Activated CD8-positive, alpha-beta memory T cell treated with anti-CD3 and anti-CD28 coated beads for 1 hour (primary cell): ENCODE measurements around the gene AQP12A.

ENCODE experiments used
- DNase-seq, 2 donors: peaks; one replicate each; pipeline ENCODE4 v3.0.0-alpha.2; 2020; ENCODE audit warnings: low read depth in 1 of 2; ENCODE audit errors: extremely low read depth in 1 of 2

AQP12A gene

GRCh38 chr2:240722376-240722775, 30.7 kb downstream of the AQP12A start:
- no peak for DNase-seq

DNA sequence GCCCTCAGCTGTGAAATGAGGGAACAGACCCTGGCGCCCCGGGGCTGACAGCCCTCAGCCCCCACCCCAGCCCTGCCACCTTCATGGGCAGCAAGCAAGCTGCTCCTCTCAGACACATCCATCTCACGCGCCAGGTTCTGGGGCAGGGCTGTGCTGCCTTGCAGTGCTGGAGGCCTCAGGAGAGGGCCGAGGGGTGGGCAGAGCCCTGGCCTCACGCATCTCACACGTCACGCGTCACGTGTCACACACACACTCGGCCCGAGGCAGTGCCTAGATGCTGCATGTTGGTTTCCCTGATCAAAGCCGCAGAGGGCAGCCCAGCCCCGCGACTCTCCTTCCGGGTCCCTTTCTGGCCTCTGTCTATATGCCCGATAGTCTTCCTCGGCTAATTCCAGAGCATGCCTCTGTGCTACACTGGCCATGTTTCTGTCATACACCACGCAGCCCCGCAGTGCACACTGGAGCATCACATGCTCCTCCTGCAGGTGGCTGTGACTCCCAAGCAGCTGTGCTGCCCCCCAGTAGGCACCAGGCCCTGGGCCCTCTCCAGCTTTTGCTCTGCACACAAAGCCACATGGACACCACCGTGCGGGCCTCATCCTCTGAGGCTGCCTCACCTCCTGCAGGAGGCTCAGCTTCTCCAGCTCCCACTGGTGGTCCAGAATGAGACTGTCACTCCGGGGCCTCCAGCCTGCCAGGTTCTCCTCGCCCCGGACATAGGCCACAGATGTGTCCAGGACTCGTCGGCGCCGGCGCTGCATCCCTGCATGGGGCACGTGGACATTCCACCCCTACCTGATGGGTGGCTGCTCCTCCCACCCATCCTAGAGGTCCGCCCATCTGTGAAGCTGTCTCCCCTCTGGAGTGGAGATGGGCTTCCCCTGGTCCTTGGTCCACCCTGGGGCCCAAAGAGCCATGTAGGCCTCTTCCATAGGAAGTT, 31.4 kb downstream of the AQP12A start:
- DNase-seq, result no peak

DNA sequence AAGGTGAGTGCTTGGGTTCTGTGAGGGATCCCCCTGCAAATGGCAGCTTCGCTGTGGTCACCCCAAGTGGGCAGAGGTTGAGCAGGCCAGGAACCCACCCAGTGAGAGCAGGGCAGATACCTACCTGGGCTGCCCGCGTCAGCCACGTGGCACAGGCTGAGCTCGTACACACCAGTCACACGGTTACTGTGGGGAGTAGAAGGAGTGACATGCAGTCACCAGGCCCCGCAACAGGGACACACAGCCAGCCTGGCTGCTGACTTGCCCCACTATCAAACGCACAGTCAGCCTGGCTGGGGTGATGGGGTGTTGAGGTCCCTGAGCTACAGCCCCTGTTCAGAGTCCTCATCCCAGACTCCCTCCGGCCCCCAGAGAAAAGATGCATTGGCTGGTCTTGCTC, 32.2 kb downstream of the AQP12A start:
- no peak for DNase-seq

DNA sequence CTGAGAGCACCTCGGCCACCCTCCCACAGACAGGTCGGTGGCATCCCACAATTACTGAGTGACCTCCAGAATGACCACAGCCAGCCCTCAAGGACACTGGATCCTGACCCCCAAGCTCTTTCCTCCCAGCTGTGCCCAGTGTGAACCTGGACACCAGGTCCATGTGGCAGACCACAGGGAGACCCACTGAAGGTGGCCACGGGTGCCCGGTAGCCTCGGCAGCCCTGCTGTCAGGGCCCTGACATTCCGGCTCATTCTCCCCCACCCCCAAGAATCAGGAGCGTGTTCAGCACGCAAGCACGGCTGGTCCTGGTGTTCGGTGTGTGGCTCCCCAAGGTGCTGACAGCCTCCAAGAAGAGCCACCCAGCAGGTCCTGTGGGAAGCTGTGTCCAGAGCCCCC, 32.8 kb downstream of the AQP12A start:
- DNase-seq, result no peak

DNA sequence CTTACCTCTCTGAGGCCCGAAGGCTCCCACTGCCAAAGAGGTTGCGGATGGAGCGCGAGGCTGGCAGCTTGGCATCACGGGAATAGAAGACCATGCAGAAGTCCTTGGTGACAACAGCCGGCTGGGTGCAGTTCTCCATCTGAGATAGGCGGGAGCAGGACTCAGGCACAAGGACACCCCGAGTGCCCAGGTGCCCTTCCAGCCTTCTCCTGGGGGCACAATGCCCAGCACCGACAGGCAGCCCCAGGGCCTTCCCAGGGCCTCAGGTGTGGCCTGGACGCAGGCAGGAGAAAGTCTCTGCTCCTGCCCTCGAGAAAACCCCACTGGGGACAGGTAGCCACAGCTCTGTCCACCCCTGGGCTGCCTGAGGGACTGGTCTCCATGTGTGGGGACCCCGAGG, 33.6 kb downstream of the AQP12A start:
- DNase-seq, result no peak

DNA sequence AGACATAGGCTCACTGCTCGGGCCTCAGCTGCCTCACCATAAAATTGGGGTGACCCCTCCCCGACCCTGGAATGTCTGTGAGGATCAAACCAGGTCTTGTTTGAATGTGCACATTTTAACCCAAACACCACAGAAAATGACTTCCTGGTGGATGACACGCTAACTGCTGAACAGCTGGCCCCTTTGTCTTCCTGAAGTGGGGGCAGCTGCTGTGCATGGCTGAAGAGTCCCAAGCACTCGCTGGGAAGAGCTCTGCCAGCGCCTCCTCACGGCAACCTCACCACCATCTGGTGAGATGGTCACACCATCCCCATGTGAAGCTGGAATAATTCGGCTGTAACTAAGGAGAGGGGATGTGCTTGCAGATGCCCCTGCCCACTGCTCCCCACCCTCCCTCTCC, 34.0 kb downstream of the AQP12A start:
- DNase-seq, result no peak

- DNase-seq, result no peak
Observed at GRCh38 chr2:240726876-240727275, 35.2 kb downstream of the AQP12A start.

DNA sequence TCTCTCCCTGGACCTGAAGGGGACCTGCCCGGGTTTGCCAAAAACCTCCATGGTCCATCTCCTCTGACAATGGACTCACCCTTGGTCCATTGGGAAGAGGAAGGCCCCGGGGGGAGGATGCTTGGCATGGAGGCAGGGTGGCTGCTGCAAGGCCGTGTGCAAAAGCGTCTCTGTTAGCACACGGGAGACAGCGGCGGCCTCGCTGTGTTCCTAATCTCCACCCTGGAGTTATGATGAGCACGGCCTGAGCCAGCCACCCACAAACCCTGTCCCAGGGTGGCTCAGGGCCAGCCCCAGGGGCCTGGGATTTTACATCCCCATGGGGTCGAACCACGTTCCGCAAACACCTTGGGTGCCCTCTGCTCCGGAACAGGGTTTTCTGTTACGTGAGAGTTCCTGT, 35.8 kb downstream of the AQP12A start:
- no peak for DNase-seq

DNA sequence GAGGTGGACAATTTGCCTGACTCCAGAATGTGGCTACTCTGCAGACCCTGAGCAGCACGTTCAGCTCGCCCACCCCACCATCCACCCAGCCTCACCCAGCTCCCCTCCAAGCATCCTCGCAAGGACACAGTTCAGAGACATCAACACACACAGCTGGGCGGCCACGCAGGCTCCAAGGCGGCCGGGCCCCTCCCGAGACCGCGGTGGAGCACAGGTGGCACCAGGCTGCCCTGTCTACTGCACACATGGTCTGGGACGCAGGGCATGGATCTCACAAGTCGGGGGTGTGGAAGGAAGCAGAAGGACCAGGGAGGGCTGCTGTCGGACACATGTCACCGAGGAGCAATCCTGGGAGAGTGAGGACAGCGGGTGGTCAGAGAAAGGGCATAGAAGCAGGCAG, 36.2 kb downstream of the AQP12A start:
- no peak for DNase-seq

DNA sequence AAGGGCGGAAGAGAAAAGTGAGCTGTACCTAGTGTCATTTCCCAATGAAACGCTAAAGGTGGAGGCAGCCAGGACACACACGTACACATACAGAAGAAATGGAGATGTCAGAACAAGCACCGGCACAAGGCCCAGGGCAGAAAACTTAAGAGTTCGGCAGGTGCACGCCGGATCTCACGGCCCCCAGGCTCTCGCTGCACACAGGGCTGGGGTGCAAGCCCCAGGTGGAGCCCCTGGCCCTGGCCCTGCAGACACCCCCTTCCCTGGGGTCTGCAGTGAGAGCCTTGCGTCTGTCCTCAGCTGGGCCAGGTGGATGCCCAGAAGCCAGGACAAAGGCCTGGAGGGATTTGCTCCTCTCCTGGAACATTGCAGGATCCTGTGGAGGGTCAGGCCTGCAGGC, 36.7 kb downstream of the AQP12A start:
- DNase-seq, result no peak

- DNase-seq, result no peak
Observed at GRCh38 chr2:240728827-240729226, 37.2 kb downstream of the AQP12A start.

DNA sequence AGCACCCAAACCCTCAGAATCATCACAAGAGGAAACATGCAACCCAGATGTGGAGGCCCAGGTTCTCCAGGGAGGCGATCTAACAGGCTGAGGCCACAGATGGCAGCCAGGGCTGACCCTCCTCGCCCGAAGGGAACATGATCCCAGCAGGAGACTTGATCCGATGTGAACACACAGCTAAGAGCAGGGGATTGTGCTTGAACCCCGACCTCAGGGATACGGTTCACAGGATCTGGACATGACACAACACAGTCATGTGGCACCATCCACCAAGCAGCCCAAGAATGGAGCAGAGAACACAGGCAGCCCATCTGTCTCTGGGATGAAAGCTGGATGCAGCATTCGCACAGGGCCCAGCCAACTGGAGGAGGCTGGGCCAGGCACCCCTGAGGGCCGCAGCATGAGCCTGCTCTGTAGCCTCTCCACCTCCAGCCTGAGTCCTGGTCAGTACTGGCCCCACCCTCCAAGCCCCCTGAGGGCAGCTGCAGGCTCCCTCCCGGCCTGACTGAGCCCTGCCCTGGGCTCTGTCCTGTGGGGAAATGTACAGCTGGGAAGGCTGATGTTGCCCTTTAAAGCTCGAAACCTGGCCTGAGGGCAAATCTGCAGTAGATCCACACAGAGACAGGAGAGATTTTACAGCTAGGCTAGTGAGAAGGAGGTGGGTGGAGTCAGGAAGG, 39.0 kb downstream of the AQP12A start:
- DNase-seq, result no peak

DNA sequence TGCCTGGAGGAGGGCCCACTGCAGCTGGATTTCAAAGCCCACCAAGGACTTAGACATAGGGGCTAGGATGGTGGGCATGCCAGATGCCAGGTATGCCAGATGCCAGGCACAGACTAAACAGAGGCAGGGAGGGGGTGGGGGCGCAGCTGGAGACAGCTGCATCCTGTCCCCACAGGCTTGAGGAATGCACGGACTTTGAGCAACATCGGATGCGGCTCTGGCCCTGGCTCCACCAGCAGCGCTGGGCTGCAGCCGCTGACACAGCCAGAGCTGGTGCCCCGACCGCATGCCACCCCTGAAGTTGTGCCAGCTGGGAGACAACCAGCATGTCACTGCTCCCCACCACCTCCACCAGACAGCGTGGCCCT, 39.5 kb downstream of the AQP12A start:
- DNase-seq, result no peak

DNA sequence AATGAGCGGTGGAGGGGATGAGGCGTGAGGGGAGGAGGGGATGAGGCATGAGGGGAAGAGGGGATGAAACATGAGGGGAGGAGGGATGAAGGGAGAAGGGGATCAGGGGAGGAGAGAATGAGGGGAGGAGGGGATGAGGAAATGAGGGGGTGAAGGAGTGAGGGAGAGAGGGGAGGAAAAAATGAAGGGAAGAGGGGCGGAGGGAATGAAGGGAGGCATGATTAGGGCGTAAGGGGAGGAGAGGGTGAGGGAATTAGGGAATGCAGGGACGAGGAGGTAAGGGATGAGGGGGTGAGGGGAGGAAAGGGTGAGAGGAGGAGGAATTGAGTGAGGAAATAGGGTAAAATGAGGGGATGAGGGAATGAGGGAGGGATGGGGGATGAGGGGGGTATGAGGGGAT, 40.5 kb downstream of the AQP12A start:
- no peak for DNase-seq

DNA sequence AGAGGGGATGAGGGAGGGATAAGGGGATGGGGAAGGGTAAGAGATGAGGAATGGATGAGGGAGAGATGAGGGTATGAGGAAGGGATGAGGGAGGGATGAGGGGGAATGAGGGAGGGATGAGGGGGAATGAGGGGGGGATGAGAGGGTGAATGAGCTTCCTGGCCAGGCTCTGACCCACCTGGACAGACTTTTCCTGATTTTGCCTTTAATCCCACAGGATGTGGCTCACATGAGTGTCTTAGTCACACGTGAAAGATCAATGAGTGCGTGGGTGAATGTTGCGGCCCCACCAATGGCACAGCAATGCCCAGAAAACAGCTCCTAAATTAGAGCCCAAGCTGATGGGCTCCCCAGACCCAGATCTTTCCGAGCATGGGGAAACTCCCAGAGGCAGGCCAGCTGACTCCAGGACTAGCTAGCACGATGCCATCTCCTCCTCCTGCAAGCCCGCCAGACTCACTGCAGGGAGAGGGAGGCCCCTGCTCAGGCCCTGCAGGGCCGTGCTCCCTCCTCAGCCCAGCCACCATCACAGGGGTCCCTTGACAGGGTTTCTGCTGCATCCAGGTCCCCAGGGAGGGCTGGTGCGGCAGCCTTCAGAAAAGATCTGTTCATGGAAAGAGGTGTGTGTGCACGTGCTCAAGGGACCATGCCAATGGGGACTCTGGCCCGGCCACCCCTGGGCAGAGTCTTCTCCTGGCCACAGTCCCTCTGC, 41.4 kb downstream of the AQP12A start:
- DNase-seq, result no peak

DNA sequence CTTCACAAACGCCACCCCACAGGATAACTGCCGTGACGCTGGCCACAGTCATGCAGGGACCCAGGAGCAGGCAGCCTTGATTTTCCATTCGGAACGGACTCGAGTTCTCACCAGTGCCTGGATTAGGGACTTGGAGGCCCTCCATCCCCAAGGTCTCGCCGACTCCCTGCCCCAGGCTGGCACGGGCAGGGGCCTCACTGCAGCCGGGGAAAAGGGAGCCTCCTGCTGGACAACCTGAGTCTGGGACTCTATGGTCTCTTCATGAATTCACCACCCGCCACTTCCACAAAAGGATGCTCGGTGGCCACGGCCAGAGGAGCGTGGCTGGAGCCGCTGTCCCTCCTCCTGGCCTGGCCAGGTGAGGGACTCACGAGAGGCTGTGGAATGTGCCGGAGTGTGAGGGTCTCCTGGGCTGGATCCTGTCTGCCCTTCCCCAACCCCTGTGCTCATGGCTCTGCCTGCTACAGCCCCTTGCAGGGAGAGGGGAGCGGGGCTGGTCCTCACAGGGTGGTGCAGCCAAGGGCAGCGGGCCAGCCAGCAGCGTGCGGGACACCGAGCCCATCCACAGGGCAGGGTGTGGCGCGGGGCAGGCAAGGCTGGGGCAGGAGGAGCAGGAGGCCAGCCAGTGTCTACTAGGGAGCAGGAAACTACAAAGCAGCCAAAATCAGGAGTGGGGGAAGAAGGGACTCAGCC, 42.3 kb downstream of the AQP12A start:
- DNase-seq, result no peak

DNA sequence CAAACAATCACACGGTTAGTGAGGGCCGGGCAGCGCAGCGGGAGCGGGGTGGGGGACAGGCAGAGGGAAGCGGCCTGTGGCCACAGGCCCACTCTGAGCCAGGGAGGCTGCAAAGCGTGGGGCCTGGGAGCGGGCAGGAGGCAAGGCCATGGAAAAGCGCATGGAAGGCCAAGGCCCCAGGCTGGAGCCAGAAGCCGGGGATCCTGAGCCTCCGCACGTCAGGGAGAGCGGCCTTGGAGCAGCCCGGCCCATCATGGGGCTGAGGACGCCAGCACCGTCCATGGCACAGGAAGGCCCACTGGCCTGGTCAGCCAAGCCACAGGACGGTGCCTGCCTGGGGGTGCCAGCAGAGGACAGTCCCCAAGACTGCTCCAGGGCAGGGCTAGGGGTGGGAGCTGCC, 43.1 kb downstream of the AQP12A start:
- no peak for DNase-seq

DNA sequence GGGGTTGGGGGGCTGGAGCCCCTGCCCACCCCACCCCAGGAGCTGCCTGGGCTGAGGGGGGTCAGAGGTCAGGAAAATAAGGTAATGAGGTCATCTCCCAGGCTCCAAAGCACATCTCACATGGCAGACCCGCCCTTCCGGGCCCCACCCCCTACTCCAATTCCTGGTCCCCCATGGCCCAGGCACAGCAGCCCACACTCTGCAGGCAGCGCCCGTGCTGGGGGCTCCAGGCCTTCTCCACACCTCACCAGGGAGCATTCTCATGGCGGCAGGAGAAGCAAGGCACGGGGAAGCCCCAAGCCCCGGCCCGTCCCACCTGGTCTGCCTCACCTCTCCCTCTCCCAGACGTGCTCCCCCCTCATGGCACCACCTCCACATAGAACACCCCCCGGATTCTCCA, 43.8 kb downstream of the AQP12A start:
- no peak for DNase-seq

- no peak for DNase-seq
Observed at GRCh38 chr2:240736281-240737250, 44.9 kb downstream of the AQP12A start.

DNA sequence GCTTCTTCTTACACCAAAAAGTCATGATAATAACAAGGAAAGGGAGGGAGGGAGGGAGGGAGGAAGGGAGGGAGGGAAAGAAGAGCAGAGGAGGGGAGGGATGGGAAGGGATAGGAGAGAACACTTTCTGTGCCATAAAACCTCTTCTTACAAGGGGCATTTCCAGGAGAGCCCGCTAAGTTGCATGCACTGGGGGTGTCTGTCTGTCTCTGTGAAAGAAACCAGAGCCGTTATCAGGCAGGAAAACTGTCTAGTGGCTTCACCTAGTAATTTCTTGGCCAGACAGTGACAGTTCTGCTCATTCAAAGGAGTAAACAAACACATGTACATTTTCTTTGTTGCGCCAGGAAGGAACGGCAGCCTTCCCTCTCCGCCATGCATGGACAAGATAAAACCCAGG, 45.8 kb downstream of the AQP12A start:
- DNase-seq, result no peak
